Hepatocyte (in vitro differentiated cells): Measurements from ENCODE around the gene APOBEC3F. TPM values are rescaled to one million over a fixed set of nuclear protein-coding genes. Genes with fewer than 3 reads are reported as not detected.

ENCODE experiments used
- DNase-seq: peaks from one replicate; pipeline ENCODE4 v3.0.0-alpha.2; 2016; ENCODE audit warnings: low spot score
- H2AFZ ChIP-seq: fragments of 200-600 bp; sonication (generic); 2 replicates; pipeline ENCODE4 v1.6.0; 2016; ENCODE audit warnings: antibody characterized with exemption, mild to moderate bottlenecking
- H3K27ac ChIP-seq: fragments of 200-600 bp; sonication (generic); 2 replicates; pipeline ENCODE4 v1.5.1; 2016; ENCODE audit warnings: mild to moderate bottlenecking
- H3K27me3 ChIP-seq: fragments of 200-600 bp; sonication (generic); 2 replicates; pipeline ENCODE4 v1.6.1; 2016
- H3K36me3 ChIP-seq: fragments of 200-600 bp; sonication (generic); replicated peaks from 2 replicates; pipeline ENCODE4 v1.5.1; 2016; ENCODE audit warnings: low read depth; ENCODE audit not compliant: insufficient read depth
- H3K4me1 ChIP-seq: fragments of 200-600 bp; sonication (generic); 2 replicates; pipeline ENCODE4 v1.5.1; 2016; ENCODE audit warnings: mild to moderate bottlenecking, moderate library complexity; ENCODE audit not compliant: insufficient read depth
- H3K4me2 ChIP-seq: fragments of 200-600 bp; sonication (generic); 2 replicates; pipeline ENCODE4 v1.6.0; 2016
- H3K4me3 ChIP-seq: fragments of 200-600 bp; sonication (generic); 2 replicates; pipeline ENCODE4 v1.5.1; 2016; ENCODE audit warnings: mild to moderate bottlenecking
- H3K79me2 ChIP-seq: fragments of 200-600 bp; sonication (generic); 2 replicates; pipeline ENCODE4 v1.6.0; 2017; ENCODE audit warnings: mild to moderate bottlenecking
- H3K9me2 ChIP-seq: fragments of 200-600 bp; sonication (generic); replicated peaks from 2 replicates; pipeline ENCODE4 v1.6.0; 2017; ENCODE audit warnings: mild to moderate bottlenecking; ENCODE audit not compliant: insufficient read depth
- H3K9me3 ChIP-seq: fragments of 200-600 bp; sonication (generic); 2 replicates; pipeline ENCODE4 v1.5.1; 2016; ENCODE audit warnings: low read depth, mild to moderate bottlenecking
- H4K20me1 ChIP-seq: fragments of 200-600 bp; sonication (generic); 2 replicates; pipeline ENCODE4 v1.6.0; 2016; ENCODE audit warnings: mild to moderate bottlenecking; ENCODE audit not compliant: insufficient read depth, poor library complexity, severe bottlenecking
- CTCF ChIP-seq: fragments of 200-600 bp; sonication (generic); IDR thresholded peaks from 2 replicates; pipeline ENCODE4 v1.5.1; 2016; ENCODE audit warnings: antibody characterized with exemption, mild to moderate bottlenecking; ENCODE audit not compliant: poor library complexity
- EZH2 ChIP-seq: fragments of 200-600 bp; sonication (generic); IDR thresholded peaks from 2 replicates; pipeline ENCODE4 v1.6.1; 2016; ENCODE audit warnings: antibody characterized with exemption, mild to moderate bottlenecking, borderline replicate concordance
- EZH2phosphoT487 ChIP-seq: fragments of 200-600 bp; sonication (generic); IDR thresholded peaks from one replicate; pipeline ENCODE4 v1.6.1; 2018; ENCODE audit warnings: antibody characterized with exemption, mild to moderate bottlenecking, low read depth, moderate library complexity; ENCODE audit not compliant: unreplicated experiment, severe bottlenecking
- WGBS: methylation state at CpG from one replicate; pipeline ENCODE4 v1.1.6; 2016; ENCODE audit warnings: low lambda C conversion rate; ENCODE audit errors: missing lambda C conversion rate; 5-methylcytosine and 5-hydroxymethylcytosine counted together
- polyA plus RNA-seq: library from polyadenylated mRNA; unstranded; fragments of >200 nt; fragmentation: Nextera tagmentation; extraction: Ambion mirVana; gene quantifications from 2 replicates; pipeline ENCODE4 v1.2.1, GENCODE V29; 2016
- total RNA-seq: library from RNA; depleted of rRNA; stranded (reverse); fragments of >200 nt; gene quantifications from 2 replicates; pipeline ENCODE4 v1.2.3, GENCODE V29; 2014

APOBEC3F gene
- total and polyA plus RNA-seq, 2 experiments from 2014 or later = 1.2 to 8.8 TPM

DNA sequence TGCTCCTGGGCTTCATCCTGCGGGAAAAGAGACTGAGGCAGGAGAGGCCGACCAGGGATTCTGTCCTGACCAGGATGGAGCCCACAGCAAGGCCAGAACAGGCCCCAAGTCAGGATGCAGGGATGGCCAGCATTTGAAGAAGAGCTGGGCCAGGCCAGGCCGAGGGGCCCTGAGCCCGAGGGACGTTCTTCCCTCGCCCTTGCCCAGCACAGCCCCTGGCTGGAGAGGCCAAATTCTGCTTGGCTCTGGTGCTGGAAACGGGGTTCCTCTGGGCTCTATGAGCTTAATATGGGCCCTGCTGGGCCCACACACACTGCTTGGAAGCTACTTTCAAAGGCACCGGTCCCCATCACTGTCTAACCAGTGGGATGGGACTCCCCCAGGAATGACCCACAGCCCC, 44.0 kb downstream of the APOBEC3F start:
- no peak for DNase-seq
- Histone ChIP-seq H3K27ac (no peak overlapping the region), H3K79me2 (no peaks in the 10 kb centered on the region), H3K36me3 (no peaks in the 10 kb centered on the region), H3K27me3 (no peaks in the 10 kb centered on the region), H3K9me2 (no peaks in the 10 kb centered on the region), H3K9me3 (no peaks in the 10 kb centered on the region), H3K4me3 (no peak overlapping the region), H3K4me1 (no peaks in the 10 kb centered on the region), H3K4me2 (no peak overlapping the region), H2AFZ (no peak overlapping the region), H4K20me1 (no peaks in the 10 kb centered on the region)
- TF ChIP-seq EZH2 = no peak
- TF ChIP-seq CTCF = no peak
- 97% methylated on average over 8 of the region's 8 CpGs for WGBS

- Histone ChIP-seq H3K4me2 (no peak overlapping the region), H3K79me2 (no peaks in the 10 kb centered on the region), H3K4me1 (no peaks in the 10 kb centered on the region), H3K4me3 (no peak overlapping the region), H3K27ac (no peak overlapping the region), H4K20me1 (no peaks in the 10 kb centered on the region), H3K27me3 (no peaks in the 10 kb centered on the region), H3K36me3 (no peaks in the 10 kb centered on the region), H3K9me3 (no peaks in the 10 kb centered on the region), H3K9me2 (no peaks in the 10 kb centered on the region), H2AFZ (no peak overlapping the region)
- WGBS = 92% methylated on average over 3 of the region's 6 CpGs
- TF ChIP-seq EZH2phosphoT487 (no peak), EZH2 (no peak), CTCF (no peak)
- DNase-seq = no peak
Measured at GRCh38 chr22:39087098-39087497, 46.4 kb downstream of the APOBEC3F start.

DNA sequence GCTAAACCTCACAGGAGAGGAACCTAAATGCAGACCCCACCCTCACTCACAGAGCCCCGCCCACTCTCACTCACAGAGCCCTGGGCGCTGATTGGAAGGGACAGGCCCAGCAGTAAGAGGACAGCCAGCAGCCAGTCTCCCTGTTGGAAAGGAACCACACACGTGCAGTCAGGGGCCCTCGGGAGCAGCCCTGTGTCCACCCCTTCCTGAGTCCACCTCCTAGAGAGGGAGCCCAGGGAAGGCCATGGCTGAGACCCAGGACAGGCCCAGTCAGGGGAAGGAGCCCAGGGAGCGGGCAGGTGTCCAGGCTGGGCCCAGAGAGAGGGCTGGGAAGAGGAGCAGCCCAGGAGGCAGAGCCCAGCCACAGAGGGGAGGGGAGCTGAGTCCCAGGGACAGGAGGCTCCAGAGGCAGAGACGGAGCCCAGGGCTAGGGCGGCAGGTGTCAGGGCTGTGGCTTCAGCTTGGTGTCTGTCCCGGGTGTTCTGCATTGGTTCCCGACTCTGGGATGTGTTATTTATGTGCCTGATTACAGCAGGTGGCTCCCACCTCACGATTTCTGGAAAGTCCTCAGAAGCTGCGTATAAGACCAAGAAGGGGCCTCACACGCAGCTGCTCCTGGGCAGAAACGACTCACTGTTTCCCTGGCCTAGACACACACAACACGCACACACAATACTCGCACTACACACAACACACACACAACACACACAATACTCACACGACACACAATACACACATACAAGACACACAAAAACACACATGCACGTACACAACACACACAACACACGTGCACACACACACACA, 47.4 kb downstream of the APOBEC3F start:
- 67% methylated on average over 18 of the region's 18 CpGs for WGBS
- Histone ChIP-seq H3K27me3 (no peaks in the 10 kb centered on the region), H3K4me2 (no peak overlapping the region), H3K79me2 (no peaks in the 10 kb centered on the region), H3K36me3 (no peaks in the 10 kb centered on the region), H3K4me3 (no peak overlapping the region), H4K20me1 (no peaks in the 10 kb centered on the region), H2AFZ (no peak overlapping the region), H3K9me3 (no peaks in the 10 kb centered on the region), H3K9me2 (no peaks in the 10 kb centered on the region), H3K27ac (no peak overlapping the region), H3K4me1 (no peaks in the 10 kb centered on the region)
- TF ChIP-seq CTCF (no peak), EZH2 (no peak), EZH2phosphoT487 (no peak)
- no peak for DNase-seq
